ENCODE measurements around the gene SRGAP3.

Gene SRGAP3

DNA sequence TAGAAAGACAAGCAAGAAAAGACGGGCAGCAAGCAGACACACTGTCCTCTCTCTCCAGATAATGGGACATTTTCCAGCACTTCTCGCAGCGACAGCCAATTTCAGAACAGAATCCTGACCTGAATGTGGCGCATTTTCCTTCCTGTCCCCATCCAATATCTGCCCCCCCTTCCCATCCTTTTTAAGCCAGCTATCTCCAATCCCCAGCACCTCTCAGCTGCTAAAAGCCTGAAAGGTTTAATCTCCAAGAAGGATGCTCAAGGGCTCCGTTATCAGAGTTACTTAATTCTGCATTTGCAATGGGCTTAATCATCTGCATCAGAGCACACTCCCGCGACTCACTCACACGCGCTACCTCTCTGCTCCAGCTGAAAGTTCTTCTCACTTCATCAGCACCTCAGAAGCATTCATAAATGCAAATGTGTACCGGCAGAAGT is 50.5 kb downstream of the SRGAP3 start:
- no peak for DNase-seq

DNA sequence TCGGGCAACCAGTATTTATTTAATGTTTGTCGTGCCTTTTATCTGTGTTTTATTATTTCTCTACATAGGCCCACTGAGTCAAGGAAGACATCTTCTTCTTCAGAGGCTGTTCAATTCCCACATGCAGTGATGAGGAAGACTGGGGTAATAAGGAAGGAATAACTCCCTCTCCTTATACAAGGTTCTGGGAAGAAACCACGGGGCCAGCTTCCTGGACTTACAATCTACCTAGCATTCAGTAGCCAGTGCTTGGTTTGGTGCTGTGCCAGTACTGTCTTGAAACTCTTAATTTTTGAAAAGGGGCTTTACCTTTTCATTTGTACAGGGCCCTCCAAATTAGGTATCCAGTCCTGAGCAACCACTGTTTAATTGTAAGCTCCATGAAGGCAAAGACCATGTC is 51.2 kb downstream of the SRGAP3 start:
- DNase-seq: no peak

DNA sequence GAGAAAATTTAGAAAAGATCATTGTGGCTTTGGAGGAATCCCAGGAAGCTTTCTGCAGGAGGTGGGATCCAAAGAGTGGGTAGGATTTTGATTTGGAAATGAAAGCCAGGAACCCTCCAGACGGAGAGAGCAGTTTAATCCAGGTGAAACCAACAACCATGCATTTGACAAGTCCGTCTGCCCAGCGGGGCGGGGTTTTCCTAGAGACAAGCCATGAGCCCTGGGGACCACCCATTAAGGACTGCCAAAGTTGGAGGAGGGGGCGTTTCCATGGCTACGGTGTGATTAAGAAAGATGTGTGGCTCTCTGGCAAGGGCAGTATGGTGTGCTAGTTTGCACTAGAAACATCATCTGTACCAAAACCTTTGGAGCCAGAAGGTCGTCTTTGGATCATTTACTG is 53.4 kb downstream of the SRGAP3 start:
- DNase-seq: no peak

DNA sequence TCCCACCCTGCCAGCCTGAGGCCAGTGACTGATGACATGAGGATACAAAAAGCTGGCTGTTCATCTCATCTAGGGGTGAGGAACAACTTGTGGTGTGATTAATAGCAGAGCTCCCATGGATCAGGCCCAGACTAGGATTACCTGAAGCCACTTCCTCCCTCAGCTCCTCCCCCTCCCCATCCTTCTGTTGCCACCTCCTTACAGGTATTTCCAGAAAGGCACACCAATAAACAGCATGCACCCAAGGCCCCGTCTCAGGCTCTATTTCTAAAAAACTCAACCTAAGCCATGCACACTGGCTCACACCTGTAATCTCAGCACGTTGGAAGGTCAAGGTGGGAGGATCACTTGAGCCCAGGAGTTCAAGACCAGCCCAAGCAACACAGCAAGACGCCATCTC is 54.1 kb downstream of the SRGAP3 start:
- DNase-seq: no peak

DNA sequence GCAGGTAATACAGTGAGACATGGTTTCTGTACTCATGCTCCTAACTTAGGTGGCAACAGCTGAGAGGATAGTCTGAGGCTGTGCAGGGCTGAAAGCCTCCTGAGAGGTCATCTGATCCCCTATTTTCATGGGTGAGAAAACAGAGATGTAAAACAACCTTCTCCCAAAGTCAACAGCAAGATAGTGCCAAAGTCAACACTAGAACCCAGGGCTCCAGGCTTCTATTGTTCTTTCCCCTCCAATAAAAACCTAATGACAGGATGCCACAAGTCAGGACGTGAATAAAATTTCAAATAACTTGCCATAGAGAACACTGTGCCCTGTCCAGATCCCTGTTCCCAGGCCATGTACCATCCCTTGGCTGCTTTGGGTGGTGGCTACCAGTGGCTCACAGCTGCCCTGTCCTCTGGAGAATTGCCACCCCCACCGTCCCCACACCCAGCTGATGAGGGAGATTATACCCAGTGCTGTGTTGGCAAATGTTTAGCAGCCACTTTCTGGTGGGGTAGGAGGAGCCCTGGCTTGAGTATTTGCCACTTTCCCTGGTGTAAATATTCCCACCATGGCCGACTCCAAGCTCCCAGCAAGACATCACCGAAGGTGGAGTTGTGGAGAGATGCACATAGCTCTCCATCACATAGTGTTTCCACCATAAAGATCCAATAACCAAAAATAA is 54.8 kb downstream of the SRGAP3 start:
- no peak for DNase-seq

DNA sequence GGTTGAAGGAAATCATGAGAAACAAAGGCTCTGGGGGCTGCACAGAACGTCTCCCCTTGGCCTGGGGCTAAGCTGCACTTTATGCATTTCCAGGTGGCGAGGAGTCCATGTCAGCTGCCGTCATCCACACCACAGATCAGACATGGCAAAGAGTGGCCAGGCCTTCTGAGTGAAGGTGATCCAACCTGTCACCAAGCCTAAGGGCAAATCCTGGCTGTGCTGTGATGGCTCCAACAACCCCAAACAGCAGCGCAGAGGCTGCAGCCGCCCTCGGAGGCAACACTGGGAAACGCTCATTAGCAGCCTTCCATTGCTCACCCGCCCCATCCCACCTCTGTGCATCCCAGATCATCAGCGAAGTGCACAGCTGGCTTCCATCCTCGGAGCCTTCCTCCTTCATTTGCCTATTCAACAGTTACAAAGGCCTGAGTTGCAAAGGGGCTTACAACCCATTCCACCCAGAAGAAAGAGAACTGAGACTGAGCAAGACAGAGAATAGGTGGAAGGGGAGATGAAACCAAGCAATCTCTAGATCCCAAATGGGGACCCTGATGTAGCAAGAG is 55.7 kb downstream of the SRGAP3 start:
- no peak for DNase-seq

DNA sequence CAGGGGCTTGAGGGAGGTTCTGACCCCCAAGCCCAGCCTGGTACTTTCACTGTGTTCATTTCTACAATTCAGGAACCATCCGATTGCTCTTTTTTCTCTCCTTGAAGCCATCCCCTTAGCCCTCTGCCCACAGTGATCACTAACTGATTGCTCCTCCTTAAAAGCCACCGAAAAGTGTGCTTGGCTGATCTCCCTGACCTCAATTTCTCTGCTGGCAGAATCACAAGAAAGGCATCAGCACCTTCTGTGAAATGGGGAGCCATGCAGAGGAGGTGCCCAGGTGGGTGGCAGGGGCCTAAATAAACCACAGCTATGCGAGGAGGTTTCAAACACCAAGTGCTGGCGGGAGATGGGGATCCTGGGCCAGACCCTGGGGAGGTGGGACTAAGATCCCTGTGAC is 56.2 kb downstream of the SRGAP3 start:
- no peak for DNase-seq

DNA sequence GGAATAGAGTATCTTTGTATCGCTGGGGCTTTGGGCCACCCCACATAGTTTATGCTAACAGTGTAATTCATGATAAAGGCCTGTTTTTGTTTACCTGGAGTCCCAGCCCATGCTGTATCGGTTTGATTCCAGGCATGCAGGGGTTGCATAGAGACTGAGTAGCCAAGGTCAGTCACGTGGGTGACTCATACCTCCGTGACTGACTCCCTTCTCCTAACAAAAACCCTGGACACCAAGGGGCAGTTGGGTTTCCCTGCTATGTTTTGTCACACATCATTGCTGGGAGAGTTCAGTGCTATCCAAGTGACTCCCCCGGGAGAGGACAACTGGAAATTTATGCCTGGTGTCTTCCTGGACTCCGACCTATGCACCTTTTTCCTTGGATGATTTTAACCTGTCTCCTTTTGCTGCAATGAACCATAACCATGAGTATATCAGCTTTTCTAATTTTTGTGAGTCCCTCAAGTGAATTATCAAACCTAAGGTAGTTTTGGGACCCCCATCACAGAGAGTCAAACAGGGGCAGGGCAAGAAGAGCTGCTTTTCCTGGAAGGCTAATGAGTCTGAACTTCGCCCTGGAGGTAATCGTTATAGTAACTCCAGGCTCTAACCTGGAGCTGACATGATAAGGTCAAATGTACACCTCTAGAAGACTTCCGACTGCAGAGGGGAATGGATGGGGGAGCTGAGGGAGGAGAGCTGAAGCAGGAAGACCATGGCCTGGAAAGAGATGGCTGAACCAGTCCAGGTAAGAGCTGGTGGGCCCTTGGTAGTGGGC is 57.0 kb downstream of the SRGAP3 start:
- no peak for DNase-seq

DNA sequence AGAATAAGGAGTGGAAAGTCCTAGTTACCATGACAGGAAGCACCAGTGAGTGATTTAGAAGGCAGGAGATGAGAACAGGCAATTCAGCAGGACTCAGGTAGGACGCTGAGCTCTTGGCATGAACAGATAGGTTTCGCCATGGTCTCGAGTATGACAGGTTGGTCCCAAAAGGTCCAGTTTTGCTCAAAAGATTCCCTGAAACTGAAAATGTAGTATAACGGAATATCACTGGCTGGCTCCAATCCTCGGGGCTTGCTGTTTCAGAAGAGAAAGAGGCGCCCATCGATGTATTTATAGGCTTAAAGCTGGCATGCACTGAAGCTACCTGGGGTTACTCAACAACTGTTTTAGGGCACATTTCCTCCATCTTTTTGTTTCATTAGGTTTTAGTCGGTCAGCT is 59.2 kb downstream of the SRGAP3 start:
- DNase-seq: no peak

DNA sequence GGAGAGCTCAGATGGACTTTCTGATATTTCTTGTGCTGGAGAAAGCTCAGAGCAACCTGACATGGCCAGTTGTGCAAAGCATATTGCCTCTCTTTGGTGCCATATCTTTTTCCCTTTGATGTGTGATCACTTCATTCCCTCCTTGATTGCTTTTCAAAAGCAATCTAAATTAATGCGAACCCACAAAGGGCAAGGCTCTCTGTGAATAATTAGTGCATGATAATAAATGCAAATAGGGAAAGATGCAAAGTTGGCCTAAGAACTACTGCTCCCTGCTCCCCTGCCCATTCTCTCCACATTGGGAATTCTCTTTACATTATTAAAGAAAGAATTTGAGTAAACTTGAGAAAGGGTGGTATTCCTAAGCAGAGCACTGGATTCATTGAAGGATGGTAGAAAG is 60.9 kb downstream of the SRGAP3 start:
- DNase-seq: no peak

DNA sequence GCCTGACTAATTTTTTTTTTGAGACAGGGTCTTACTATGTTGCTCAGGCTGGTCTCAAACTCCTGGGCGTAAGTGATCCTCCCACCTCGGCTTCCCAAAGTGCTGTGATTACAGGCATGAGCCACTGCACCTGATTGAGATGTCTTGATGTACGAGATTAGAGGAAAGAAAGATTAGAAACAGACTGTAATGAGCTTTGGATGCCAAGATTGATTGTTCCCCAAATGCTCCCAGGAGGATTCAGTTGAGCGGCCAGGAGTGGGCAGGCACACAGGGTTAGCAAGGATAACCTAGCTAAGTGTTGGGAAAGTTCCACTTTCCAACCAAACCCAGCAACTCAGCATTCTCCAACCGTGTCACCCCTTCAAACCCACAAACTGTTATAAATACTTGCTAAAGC is 63.7 kb downstream of the SRGAP3 start:
- no peak for DNase-seq

DNA sequence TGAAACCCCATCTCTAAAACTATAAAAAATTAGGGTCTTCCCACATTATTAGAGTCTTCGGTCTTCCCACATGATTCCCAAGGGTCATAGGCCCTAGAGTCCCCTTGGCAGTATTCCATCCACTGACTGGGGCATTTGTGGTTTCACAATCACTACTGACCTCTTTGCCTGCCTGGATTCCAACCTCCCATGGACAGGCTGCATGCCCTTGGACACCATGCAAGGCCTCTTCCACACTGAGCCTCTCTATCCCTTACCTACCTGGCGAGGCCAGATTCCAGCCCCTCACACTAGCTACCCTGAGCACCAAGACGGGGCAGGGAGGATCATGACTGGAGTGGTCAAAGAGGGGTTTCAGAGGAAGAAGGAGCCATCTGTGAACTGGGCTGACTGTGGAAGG is 64.4 kb downstream of the SRGAP3 start:
- no peak for DNase-seq

DNA sequence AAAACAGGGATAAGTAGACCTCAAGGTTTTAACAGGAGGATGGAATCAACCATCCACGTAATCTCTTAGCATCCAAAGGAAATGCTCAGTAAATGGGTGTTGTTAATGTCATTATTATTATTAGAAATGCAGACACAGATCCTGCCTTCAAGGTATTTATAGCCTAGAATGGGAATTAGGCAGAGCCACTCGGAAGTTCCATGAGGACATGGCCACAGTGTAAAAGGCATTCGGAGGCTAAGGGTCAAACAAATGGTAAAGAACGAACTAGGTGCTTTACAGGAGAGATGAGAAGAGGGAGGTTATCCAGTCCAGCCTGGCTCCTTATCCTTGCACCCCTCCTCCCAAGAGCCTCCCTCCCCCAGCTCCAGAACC is 65.0 kb downstream of the SRGAP3 start:
- no peak for DNase-seq

DNA sequence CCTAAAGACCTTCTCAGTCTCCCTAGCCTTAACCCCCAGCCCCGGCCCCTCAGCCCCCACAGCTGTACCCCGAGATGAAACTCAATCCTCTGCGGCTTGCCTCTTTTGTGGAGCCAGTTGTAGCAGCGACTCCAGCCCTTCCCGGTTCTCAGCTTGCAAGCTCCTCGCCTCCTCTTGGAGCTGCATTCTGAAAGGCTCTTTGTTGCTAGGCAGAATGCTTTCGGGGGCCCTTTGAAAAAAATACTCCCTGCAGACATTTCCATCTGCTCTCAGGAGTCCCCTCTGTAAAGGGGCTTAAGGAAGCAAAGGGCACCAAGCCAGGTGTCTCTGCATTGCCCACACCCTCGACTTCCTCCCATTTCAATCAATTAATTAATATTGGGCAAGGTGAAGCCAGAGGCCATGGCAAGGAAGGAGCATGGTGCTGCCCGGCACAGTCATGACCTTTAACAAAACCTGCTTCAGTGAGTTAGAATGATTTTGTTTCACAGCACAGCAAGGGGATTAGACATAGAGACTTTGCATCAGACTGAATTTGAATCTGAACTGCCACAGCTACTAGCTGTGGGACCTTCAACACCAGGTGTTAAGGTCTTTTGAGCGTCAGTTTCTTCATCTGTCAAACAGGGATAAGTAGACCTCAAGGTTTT is 65.5 kb downstream of the SRGAP3 start:
- DNase-seq: no peak

DNA sequence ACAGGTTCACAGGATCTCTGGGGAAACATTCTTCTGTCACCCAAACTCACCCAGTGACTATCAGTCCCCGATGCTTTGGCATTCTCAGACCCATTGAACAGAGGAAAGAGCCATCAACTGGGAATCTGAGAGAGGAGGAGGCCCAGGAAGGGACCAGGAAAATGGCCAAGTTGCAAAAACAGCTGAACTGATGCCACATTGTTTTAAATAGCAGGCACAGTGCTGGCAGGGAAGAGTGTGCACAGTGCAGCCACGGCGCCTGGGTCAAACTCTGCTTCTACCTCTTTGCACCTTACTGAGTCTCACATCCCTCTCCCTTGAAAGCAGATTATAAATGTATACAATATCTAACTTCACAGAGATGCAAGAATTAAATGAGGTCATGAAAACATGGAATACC is 66.4 kb downstream of the SRGAP3 start:
- DNase-seq: no peak

DNA sequence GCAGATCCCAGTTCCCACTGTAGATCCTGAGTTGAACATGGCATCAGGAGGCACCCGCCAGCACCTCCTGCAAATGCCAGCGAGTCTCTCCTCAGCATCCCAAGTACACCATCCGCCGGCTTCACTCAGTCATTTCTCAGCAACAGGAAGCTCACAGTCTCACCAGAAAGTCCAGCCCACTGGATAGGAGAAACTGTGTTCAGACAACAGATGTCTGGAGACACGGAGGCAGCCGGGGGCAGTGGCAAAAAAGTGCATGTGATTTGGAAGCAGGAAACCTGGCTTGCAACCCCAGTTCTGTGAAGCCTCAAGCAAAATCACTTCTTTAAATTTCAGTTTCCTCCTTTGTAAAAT is 68.7 kb downstream of the SRGAP3 start:
- DNase-seq: peak; percentile 15

DNA sequence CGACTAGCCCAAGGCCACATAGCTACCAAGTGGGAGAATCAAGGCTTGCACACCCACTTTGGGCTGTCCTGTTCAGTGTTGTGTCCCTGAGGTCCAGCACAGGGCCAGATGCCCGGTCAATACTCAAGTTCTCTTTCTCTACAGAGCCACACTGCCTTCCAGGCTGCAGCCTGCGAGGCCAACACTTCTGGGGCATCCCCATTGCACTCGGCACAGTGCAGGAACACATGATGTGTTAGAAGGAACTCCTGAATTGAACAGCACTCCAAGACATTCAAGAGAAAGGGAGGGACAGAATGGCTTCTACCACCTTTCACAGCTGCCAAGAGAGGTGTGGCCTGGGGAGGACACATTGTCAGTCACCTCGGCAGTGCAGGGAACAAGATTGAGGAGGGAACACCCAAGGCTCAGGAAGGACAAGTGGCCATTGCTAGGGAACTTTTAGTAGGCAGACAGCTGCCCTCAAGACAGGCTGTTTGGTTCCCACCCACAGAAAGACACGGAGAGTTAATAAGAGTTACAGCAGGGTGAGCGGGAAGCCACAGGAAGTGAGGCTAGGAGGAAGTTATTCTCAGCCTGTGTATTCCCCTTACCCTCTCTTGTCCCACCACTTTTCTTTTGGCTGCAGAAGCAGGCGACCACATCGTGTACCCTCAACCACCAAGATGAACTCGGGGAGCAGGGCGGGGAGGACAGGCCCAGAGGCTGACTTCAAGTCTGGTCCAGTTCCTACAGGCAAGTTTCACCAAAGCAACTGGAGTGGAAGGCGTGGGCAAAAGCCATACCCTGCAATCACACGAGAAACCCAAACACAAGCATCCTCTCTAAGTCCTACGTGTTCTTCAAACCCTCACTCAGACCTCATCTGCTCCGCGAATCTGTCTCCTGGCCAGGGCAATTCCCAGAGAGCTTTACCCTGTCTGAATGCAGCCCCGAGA is 69.4 kb downstream of the SRGAP3 start:
- peak; percentile 57 for DNase-seq

DNA sequence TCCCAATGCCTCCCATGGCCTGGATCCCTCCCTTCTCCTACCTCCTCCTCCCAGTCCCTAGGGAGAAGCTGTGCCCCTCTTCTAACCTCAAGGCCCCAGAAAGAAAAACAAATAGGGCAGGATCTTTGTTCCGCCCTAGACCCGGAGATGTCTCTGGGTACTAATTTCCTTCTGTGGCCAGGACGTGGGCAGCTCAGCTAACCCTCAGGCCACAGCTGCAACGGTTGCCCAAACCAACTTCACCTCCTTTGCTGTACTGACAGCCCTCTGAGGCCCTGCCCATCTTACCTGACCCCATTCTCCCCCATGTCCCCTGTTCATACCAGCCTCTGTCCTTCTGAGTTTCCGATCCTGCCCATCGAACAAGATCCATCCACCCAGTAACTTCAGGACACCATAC is 70.7 kb downstream of the SRGAP3 start:
- peak; percentile 35 for DNase-seq

DNA sequence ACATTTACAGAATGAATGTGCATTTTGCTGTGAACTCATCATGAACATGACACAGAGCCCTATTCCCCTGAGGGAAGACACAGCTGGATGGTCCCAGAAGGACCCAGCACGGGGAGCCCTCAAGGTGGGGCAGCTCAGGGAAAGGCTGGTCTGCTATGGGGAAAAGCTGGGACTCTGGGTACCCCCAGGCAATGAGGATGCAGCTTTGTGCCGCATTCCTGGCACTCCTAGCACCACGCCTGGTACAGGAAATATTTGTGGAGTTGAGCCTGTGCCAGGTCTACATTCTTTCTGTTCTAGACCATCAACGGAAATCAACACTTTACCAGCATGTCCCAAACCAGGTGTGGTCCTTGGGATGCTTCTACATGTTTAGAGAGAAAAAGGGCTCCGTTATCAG is 74.0 kb downstream of the SRGAP3 start:
- DNase-seq: no peak

DNA sequence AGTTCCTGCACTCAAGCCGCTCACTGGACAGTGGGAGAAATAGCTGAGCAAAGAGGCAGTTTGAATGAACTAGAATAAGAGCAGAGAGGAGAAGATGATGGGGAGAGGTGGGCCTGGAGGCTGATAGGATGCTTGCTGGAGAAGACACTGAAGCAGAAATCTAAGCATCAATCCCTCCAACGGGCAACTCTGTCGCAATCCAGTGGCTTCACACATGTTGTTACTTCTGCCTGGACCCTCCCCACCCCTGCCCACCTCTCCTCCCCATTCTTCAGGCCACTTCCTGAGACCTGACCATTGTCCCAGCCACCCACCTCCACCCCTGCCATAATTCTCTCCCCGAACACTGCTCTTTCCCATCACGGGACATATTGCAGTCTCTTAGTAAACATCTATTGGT is 76.0 kb downstream of the SRGAP3 start:
- peak; percentile 23 for DNase-seq

DNA sequence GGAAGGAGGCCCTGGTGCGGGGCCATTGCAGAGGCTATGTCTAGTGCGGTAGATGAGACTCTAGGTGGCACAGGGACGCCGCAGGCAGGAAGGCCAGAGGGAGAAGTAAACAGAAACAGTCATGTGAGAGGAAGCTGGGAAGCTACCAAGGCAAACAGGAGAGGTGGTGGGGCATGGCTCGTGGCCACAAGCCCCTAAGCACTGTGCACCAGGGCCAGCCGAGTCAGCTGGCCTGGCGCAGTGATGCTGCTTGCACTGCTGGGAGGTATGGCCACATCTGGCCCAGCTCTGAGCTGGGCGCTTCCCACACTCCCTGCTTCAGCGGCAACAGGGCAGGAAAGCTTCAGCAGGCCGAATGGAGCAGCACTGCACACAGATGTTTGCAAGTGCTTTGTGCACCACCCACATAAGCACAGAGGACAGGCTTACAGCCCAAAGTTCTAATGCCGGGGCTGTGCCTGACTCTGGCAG is 76.6 kb downstream of the SRGAP3 start:
- DNase-seq: no peak

DNA sequence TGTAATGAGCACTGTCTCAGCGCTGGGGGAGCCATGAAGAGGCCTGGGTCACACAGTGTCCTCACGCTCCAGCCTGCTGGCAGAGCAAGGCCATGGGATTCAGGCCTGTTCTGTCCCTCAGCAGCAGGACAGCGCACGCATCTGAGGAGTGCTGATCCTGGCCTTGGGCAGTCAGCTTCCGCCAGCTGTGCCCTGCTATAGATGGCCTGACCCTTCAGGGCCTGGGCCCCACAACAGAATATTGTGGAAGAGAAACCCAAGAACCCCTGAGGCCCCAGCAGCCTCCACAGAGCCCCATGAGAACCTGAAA is 78.6 kb downstream of the SRGAP3 start:
- DNase-seq: no peak
